K562 (cell line): ENCODE measurements around the gene CCDC69. TPM values are rescaled to one million over a fixed set of nuclear protein-coding genes. Genes with fewer than 3 reads are reported as not detected.
A peak's percentile ranks its signal among the peaks of the same experiment; 100 is the strongest.

Experiments used
- BHLHE40 ChIP-seq: IDR thresholded peaks from 2 replicates; pipeline ENCODE4 v1.6.1; 2011; ENCODE audit warnings: low read length, improper control_type of control experiment
- DACH1 ChIP-seq: fragments of 450-650 bp; IDR thresholded peaks from 2 replicates; pipeline ENCODE4 v1.6.1; 2018; ENCODE audit not compliant: partially characterized antibody
- DPF2 ChIP-seq: fragments of 450-650 bp; IDR thresholded peaks from 2 replicates; pipeline ENCODE4 v1.6.1; 2016
- E2F8 ChIP-seq: fragments of 450-650 bp; IDR thresholded peaks from 2 replicates; pipeline ENCODE4 v1.7.1; 2018; ENCODE audit warnings: mild to moderate bottlenecking, low read depth; ENCODE audit not compliant: partially characterized antibody
- ELF4 ChIP-seq: fragments of 450-650 bp; formaldehyde crosslinking; IDR thresholded peaks from 2 replicates; pipeline ENCODE4 v1.4.0; 2022; ENCODE audit warnings: missing genetic modification characterization
- HDGF ChIP-seq: fragments of 450-650 bp; IDR thresholded peaks from 2 replicates; pipeline ENCODE4 v1.6.1; 2016
- NR1H2 ChIP-seq: sonication (generic); formaldehyde crosslinking; IDR thresholded peaks from 2 replicates; pipeline ENCODE4 v1.4.0; 2020; ENCODE audit warnings: mild to moderate bottlenecking, missing genetic modification reagents
- NR2C1 ChIP-seq, 2 experiments: fragments of 450-650 bp; IDR thresholded peaks; 2 replicates each; pipeline ENCODE4 v1.6.1; 2017; ENCODE audit warnings: mild to moderate bottlenecking in 2 of 2, antibody characterized with exemption in 1 of 2, inconsistent platforms in 1 of 2, missing compliant biosample characterization in 1 of 2, missing genetic modification characterization in 1 of 2
- PHB2 ChIP-seq: fragments of 450-650 bp; IDR thresholded peaks from 2 replicates; pipeline ENCODE4 v1.6.1; 2017; ENCODE audit warnings: low read depth
- POLR2AphosphoS5 ChIP-seq: IDR thresholded peaks from 2 replicates; pipeline ENCODE4 v1.6.1; 2011; ENCODE audit warnings: mild to moderate bottlenecking, low read depth, low read length, moderate library complexity; ENCODE audit not compliant: control insufficient read depth, insufficient read depth
- RB1 ChIP-seq: fragments of 450-650 bp; IDR thresholded peaks from 2 replicates; pipeline ENCODE4 v1.6.1; 2017; ENCODE audit warnings: low read depth, mild to moderate bottlenecking
- RBFOX2 ChIP-seq: fragments of 200-400 bp; formaldehyde crosslinking; IDR thresholded peaks from 2 replicates; pipeline ENCODE4 v1.6.1; 2017; ENCODE audit warnings: low read depth, mild to moderate bottlenecking, low read length, moderate library complexity
- SAP30 ChIP-seq: fragments of 200-600 bp; sonication (generic); IDR thresholded peaks from 2 replicates; pipeline ENCODE4 v1.6.1; 2012; ENCODE audit warnings: borderline replicate concordance, low read depth, mild to moderate bottlenecking, moderate library complexity, low read length, control low read depth, inconsistent platforms; ENCODE audit not compliant: insufficient read depth, poor library complexity, severe bottlenecking
- SFPQ ChIP-seq: fragments of 200-400 bp; formaldehyde crosslinking; IDR thresholded peaks from 2 replicates; pipeline ENCODE4 v1.6.1; 2017; ENCODE audit warnings: mild to moderate bottlenecking, low read depth, low read length, moderate library complexity
- SMAD4 ChIP-seq: fragments of 250-450 bp; sonication (Bioruptor Pico); conservative IDR thresholded peaks from 2 replicates; pipeline ENCODE4 v1.8.0; 2021; ENCODE audit warnings: inconsistent platforms, mild to moderate bottlenecking, moderate library complexity
- ZFPM2 ChIP-seq: fragments of 250-450 bp; sonication (Bioruptor Pico); IDR thresholded peaks from 2 replicates; pipeline ENCODE4 v1.5.1; 2022; ENCODE audit warnings: mild to moderate bottlenecking
- ZNF263 ChIP-seq: sonication (generic); formaldehyde crosslinking; IDR thresholded peaks from 2 replicates; pipeline ENCODE4 v1.8.0; 2022; ENCODE audit warnings: mild to moderate bottlenecking, missing genetic modification reagents, borderline replicate concordance
- ZNF41 ChIP-seq: fragments of 250-450 bp; sonication (Bioruptor Pico); conservative IDR thresholded peaks from 2 replicates; pipeline ENCODE4 v1.4.0; 2020; ENCODE audit warnings: mild to moderate bottlenecking
- ZNF75A ChIP-seq: fragments of 450-650 bp; formaldehyde crosslinking; IDR thresholded peaks from 2 replicates; pipeline ENCODE4 v1.4.0; 2020; ENCODE audit warnings: mild to moderate bottlenecking
- polyA plus RNA-seq, 8 experiments: library from polyadenylated mRNA; depleted of rRNA in 4 of 8; stranded (reverse) in 5 of 8; unstranded in 3 of 8; fragments of >200 nt; fragmentation: Nextera tagmentation in 2 of 8; fragmentation: Illumina TruSeq in 1 of 8; extraction: Ambion mirVana in 2 of 8; extraction: Trizol in 1 of 8; gene quantifications; 2 replicates each; pipeline versions ENCODE4 v1.2.1 to v1.2.3, GENCODE V29; 2011 to 2014; ENCODE audit warnings: inconsistent platforms in 1 of 8, missing spikeins in 1 of 8
- total RNA-seq, 7 experiments: library from RNA; depleted of rRNA in 6 of 7; stranded (reverse); fragments of >200 nt in 6 of 7; fragmentation: Illumina TruSeq in 2 of 7; extraction: Trizol in 2 of 7; gene quantifications; 2 replicates each; pipeline versions ENCODE4 v1.2.1 to v1.2.3, GENCODE V29; 2011 to 2021; ENCODE audit warnings: low replicate concordance in 1 of 7
- TF ChIP-seq, protein P1 (sequence below): fragments of 450-650 bp; formaldehyde crosslinking; IDR thresholded peaks from 2 replicates; pipeline ENCODE4 v1.4.0; 2020; ENCODE audit warnings: mild to moderate bottlenecking, moderate library complexity

Gene CCDC69
- total and polyA plus RNA-seq, 9 of the 15 experiments (the other 6 are each of a cell fraction or from before 2014, with no cell fraction given) = 0.65 to 12.2 (median 7.6) TPM

DNA sequence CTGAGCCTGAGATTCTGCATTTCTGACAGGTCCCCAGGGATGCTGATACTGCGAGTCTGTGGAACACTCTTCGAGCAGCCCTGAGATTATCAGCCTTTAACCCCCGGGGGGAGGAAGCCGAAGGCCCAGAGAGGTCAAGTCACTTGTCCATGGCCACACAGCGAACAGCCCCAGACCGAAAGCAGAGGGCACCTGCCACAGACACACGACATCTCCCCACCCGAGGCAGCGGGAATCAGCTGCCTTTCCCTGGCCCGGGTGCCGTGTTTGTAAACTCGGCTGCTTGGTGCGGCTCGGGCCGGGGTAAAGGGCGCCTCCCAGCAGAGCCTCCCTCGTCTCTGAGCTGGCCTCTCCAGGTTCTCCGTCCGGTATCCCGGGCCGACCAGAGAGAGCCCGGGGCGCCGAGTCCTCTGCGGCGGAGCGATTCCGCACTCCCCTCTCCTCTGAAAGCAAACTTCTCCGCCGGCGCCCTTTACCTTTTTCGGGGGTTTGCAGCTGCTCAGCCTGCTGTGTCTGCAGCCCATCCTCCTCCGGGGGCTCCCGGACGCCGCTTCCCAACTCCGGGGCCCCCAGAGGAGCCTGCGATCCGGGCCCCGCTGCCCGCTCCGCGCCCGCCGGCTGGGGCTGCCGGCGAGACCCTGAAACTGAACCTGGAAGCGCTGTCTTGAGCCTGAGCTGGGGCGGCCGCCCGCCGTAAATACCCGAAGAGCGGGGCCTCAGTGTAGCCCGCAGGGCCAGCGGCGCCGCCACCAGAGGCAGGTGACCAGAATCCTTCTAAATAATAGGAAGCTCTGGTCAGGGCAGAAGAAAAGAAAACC, at the start of gene CCDC69 (continued):
- no peak for TF ChIP-seq E2F8
- no peak for TF ChIP-seq SAP30
- TF ChIP-seq ZNF263 (CRISPR knock-in tag) = no peak
- no peak for TF ChIP-seq ZNF75A
- no peak for TF ChIP-seq PHB2
- no peak for TF ChIP-seq ELF4 (CRISPR knock-in tag)
- 0 out of 2 replicates have a peak, but pooled peaks have one; percentile 22 for TF ChIP-seq RB1
- TF ChIP-seq POLR2AphosphoS5 = no peak
- TF ChIP-seq BHLHE40 = peak; percentile 63; the same call in 1 of the 2 replicates
- TF ChIP-seq HDGF = peak; percentile 79; the same call in 1 of the 2 replicates
- TF ChIP-seq ZFPM2 (CRISPR knock-in tag) = no peak
- TF ChIP-seq DACH1 = no peak
- TF ChIP-seq, protein P1, sequence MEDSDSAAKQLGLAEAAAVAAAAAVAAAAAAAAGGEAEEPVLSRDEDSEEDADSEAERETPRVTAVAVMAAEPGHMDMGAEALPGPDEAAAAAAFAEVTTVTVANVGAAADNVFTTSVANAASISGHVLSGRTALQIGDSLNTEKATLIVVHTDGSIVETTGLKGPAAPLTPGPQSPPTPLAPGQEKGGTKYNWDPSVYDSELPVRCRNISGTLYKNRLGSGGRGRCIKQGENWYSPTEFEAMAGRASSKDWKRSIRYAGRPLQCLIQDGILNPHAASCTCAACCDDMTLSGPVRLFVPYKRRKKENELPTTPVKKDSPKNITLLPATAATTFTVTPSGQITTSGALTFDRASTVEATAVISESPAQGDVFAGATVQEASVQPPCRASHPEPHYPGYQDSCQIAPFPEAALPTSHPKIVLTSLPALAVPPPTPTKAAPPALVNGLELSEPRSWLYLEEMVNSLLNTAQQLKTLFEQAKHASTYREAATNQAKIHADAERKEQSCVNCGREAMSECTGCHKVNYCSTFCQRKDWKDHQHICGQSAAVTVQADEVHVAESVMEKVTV = no peak
- TF ChIP-seq RBFOX2 = peak; percentile 77
- no peak for TF ChIP-seq SFPQ
- no peak; the same call in 1 of the 2 replicates for TF ChIP-seq DPF2
- peak; percentile 41 for TF ChIP-seq SMAD4 (CRISPR knock-in tag)
- TF ChIP-seq NR2C1 (IDR thresholded peaks at IDR 0.05) = no peak
- peak; percentile 39; the same call in 1 of the 2 replicates for TF ChIP-seq NR2C1 (tag; IDR thresholded peaks at IDR 0.05)
- TF ChIP-seq ZNF41 (CRISPR knock-in tag) = no peak
- no peak for TF ChIP-seq NR1H2 (CRISPR knock-in tag)
